ENCODE results near the gene HSPB7.
A peak's percentile ranks its signal among the peaks of the same experiment; 100 is the strongest.

The HSPB7 gene

DNA sequence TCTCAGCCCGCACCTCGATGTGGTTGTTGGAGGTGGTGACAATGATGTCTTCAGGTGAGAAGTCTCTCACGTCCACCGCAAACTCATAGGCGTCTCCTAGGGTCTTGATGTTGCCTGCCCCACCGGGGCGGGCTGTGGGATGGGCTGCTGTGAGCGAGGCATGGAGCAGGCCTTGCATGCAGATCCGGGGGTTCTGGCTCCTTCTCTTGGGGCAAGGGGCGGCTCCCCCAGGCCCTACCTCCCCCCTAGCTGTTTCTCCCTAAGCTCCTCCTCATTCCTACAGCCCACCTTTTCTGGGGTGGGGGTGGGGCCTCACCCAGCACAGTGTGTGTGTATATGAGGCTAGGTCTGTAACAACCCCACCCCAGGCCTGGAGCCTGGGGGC lies 775 bp downstream of the HSPB7 start:
- Histone ChIP-seq H3K4me2 (ENCODE audit: low read length) (0 out of 2 replicates have a peak overlapping the region, but pooled peaks have one; percentile 30), H3K27me3 (ENCODE audit: low read depth, low read length) (no peaks in the 10 kb centered on the region; the same call in 1 of the 2 replicates), H2AFZ (ENCODE audit: low read depth, low read length) (no peak overlapping the region), H4K20me1 (ENCODE audit: insufficient read depth, low read length) (no peaks in the 10 kb centered on the region), H3K9ac (ENCODE audit: low read length) (no peak overlapping the region), H3K9me3 (ENCODE audit: insufficient read depth, low read length) (no peaks in the 10 kb centered on the region), H3K4me3 (ENCODE audit: low read length) (no peak overlapping the region), H3K36me3 (replicated peaks; ENCODE audit: low read depth, low read length) (no peaks in the 10 kb centered on the region), H3K79me2 (ENCODE audit: low read length) (no peaks in the 10 kb centered on the region), H3K27ac (ENCODE audit: low read length) (no peak overlapping the region), H3K4me1 (ENCODE audit: low read length) (peaks cover 12% of the 10 kb centered on the region)
- TF ChIP-seq, protein P1, sequence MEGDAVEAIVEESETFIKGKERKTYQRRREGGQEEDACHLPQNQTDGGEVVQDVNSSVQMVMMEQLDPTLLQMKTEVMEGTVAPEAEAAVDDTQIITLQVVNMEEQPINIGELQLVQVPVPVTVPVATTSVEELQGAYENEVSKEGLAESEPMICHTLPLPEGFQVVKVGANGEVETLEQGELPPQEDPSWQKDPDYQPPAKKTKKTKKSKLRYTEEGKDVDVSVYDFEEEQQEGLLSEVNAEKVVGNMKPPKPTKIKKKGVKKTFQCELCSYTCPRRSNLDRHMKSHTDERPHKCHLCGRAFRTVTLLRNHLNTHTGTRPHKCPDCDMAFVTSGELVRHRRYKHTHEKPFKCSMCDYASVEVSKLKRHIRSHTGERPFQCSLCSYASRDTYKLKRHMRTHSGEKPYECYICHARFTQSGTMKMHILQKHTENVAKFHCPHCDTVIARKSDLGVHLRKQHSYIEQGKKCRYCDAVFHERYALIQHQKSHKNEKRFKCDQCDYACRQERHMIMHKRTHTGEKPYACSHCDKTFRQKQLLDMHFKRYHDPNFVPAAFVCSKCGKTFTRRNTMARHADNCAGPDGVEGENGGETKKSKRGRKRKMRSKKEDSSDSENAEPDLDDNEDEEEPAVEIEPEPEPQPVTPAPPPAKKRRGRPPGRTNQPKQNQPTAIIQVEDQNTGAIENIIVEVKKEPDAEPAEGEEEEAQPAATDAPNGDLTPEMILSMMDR (IDR thresholded peaks at IDR 0.05; ENCODE audit: low read depth, low read length) = no peak
- TF ChIP-seq EZH2phosphoT487 (IDR thresholded peaks at IDR 0.05; ENCODE audit: low read depth) = no peak

DNA sequence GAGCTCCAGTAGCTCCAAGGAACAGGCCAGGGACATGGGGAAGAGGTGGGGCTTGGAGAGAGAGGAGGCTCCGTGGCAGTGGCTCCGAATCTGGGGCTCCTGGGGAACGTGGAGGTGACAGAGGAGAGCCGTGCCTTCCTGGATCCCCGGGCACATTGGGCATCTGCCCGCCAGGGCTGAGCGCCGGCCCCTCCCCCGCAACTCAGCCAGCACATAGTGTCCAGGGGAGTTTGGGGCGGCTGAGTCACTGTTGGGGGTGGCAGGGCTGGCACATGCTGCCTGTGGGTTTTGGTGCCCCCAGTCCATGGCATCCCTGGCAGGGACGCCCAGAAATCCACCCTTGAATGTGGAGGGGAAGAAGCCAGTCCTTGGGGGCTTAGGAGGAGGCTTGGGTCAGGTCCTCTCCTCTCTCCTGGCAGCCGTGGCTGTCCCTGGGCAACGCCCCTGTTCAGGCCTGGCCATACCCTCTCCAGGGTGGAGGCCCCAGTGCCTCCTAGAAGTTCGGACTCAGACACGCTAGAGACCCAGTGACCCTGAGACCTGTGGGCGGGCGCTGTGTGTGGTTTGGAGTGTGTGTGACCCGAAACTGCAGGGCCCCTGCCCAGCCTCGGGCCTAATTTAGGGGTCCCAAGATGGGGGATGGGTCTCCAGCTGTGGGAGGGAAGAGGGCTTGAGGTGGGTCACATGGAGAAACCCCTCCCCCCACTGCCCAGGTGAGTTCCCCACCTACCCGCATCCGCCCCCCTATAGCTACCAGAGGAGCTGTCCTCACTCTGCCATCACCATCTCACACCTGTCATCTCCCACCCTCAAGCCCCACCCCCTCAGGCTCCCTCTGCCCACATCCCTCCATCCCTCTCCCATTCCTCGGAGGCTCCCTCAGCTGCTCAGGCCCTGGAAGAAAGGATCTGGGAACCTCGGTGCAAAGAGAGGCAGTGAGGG lies 1.6 kb downstream of the HSPB7 start:
- H3K27ac ChIP-seq (ENCODE audit: low read length) = no peak overlapping the region
- TF ChIP-seq, protein P1 (IDR thresholded peaks at IDR 0.05; ENCODE audit: low read depth, low read length) = no peak
- TF ChIP-seq EZH2phosphoT487 (IDR thresholded peaks at IDR 0.05; ENCODE audit: low read depth) = no peak
- no peaks in the 10 kb centered on the region for H4K20me1 ChIP-seq (ENCODE audit: insufficient read depth, low read length)
- H3K9ac ChIP-seq (ENCODE audit: low read length) = no peak overlapping the region
- H3K79me2 ChIP-seq (ENCODE audit: low read length) = no peaks in the 10 kb centered on the region
- no peak overlapping the region for H2AFZ ChIP-seq (ENCODE audit: low read depth, low read length)
- peaks cover 12% of the 10 kb centered on the region for H3K4me1 ChIP-seq (ENCODE audit: low read length)
- no peak overlapping the region for H3K4me3 ChIP-seq (ENCODE audit: low read length)
- H3K9me3 ChIP-seq (ENCODE audit: insufficient read depth, low read length) = no peaks in the 10 kb centered on the region
- no peak overlapping the region for H3K4me2 ChIP-seq (ENCODE audit: low read length)
- H3K36me3 ChIP-seq (replicated peaks; ENCODE audit: low read depth, low read length) = no peaks in the 10 kb centered on the region
- H3K27me3 ChIP-seq (ENCODE audit: low read depth, low read length) = no peaks in the 10 kb centered on the region; the same call in 1 of the 2 replicates

DNA sequence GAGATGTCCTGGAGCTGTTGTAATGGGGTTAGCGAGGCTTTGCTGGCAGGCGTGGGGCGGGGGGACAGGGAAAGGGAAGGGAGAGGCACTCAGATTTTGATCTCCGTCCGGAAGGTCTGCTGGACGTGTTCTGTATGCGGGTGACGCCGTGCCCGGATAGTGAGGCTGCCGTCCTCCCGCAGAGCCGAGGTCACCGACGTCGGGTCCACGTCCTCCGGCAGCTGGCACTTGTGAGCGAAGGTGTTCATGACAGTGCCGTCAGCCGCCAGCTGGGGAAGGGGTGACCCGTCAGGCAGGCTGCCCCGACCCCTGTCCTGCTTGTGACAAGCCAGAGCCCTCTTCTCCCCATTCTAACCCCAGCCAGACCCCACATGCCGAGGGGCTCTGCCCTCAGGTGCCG lies 2.4 kb downstream of the HSPB7 start:
- H3K79me2 ChIP-seq (ENCODE audit: low read length) = no peaks in the 10 kb centered on the region
- H2AFZ ChIP-seq (ENCODE audit: low read depth, low read length) = no peak overlapping the region
- H3K4me3 ChIP-seq (ENCODE audit: low read length) = no peak overlapping the region
- H3K9ac ChIP-seq (ENCODE audit: low read length) = no peak overlapping the region
- H3K4me1 ChIP-seq (ENCODE audit: low read length) = peaks cover 12% of the 10 kb centered on the region
- no peaks in the 10 kb centered on the region for H3K36me3 ChIP-seq (replicated peaks; ENCODE audit: low read depth, low read length)
- H3K4me2 ChIP-seq (ENCODE audit: low read length) = no peak overlapping the region
- H3K27ac ChIP-seq (ENCODE audit: low read length) = no peak overlapping the region
- no peaks in the 10 kb centered on the region for H4K20me1 ChIP-seq (ENCODE audit: insufficient read depth, low read length)
- no peaks in the 10 kb centered on the region; the same call in 1 of the 2 replicates for H3K27me3 ChIP-seq (ENCODE audit: low read depth, low read length)
- no peaks in the 10 kb centered on the region for H3K9me3 ChIP-seq (ENCODE audit: insufficient read depth, low read length)
- TF ChIP-seq, protein P1 (IDR thresholded peaks at IDR 0.05; ENCODE audit: low read depth, low read length) = no peak
- no peak for TF ChIP-seq EZH2phosphoT487 (IDR thresholded peaks at IDR 0.05; ENCODE audit: low read depth)

Data from OCI-LY3 (cell line).